H1 (cell line): ENCODE data around the gene ZBTB1. TPM values are rescaled to one million over a fixed set of nuclear protein-coding genes. Genes with fewer than 3 reads are reported as not detected.

ENCODE experiments used
- CTCF ChIA-PET: fragments of 300-600 bp; sonication (Branson Sonifier 250); formaldehyde crosslinking; loops from one replicate; lab custom pipeline; 2021; ENCODE audit not compliant: partially characterized antibody; lab: Charles Lee
- POLR2A ChIA-PET: fragments of 300-600 bp; sonication (Branson Sonifier 250); formaldehyde crosslinking; loops from one replicate; lab custom pipeline; 2021; ENCODE audit warnings: inconsistent platforms; ENCODE audit not compliant: partially characterized antibody; lab: Charles Lee
- DNase-seq, 2 experiments: peaks; one replicate each; pipeline versions ENCODE4 v3.0.0 to v3.0.0-alpha.2; 2010 to 2022; ENCODE audit warnings: low spot score in 2 of 2, low read depth in 1 of 2, mixed read lengths in 1 of 2
- FAIRE-seq: peaks from 2 replicates; lab custom pipeline; 2011; peaks lifted over from hg19 to GRCh38; lab: Jason Lieb, UNC
- H2AFZ ChIP-seq: 2 replicates; pipeline ENCODE4 v1.8.1; 2012; ENCODE audit warnings: low read length, inconsistent platforms
- H2AK5ac ChIP-seq: 2 replicates; pipeline ENCODE4 v1.6.1; 2013; ENCODE audit warnings: low read depth, low read length
- H2BK120ac ChIP-seq: replicated peaks from 2 replicates; pipeline ENCODE3; 2013; ENCODE audit warnings: low read depth, low read length, inconsistent platforms
- H2BK12ac ChIP-seq: 2 replicates; pipeline ENCODE4 v1.6.1; 2013; ENCODE audit warnings: low read depth, low read length
- H2BK15ac ChIP-seq: 2 replicates; pipeline ENCODE4 v1.6.1; 2013; ENCODE audit warnings: low read length
- H2BK20ac ChIP-seq: 2 replicates; pipeline ENCODE4 v1.6.1; 2013; ENCODE audit warnings: low read length
- H2BK5ac ChIP-seq: 2 replicates; pipeline ENCODE4 v1.6.1; 2013; ENCODE audit warnings: low read depth, low read length
- H3K14ac ChIP-seq: 2 replicates; pipeline ENCODE4 v1.6.1; 2013; ENCODE audit warnings: inconsistent platforms; ENCODE audit not compliant: insufficient read length
- H3K18ac ChIP-seq: 2 replicates; pipeline ENCODE4 v1.6.1; 2013; ENCODE audit warnings: low read length; ENCODE audit errors: extremely low read depth
- H3K23ac ChIP-seq: 2 replicates; pipeline ENCODE4 v1.6.1; 2013; ENCODE audit warnings: inconsistent platforms; ENCODE audit not compliant: insufficient read length
- H3K23me2 ChIP-seq: 2 replicates; pipeline ENCODE4 v1.6.1; 2013; ENCODE audit warnings: low read depth, low read length
- H3K27ac ChIP-seq: 2 replicates; pipeline ENCODE4 v1.6.1; 2011; ENCODE audit warnings: low read depth, low read length, inconsistent platforms
- H3K27me3 ChIP-seq, 4 experiments: replicated peaks in 1 of 4; 1 replicate in 1 of 4; 2 replicates in 3 of 4; pipeline versions ENCODE4 v1.6.1 to v1.8.1; 2011 to 2013; ENCODE audit warnings: low read length in 3 of 4, mild to moderate bottlenecking in 3 of 4, inconsistent platforms in 2 of 4, mixed read lengths in 2 of 4, moderate library complexity in 1 of 4; ENCODE audit not compliant: control insufficient read depth in 3 of 4, insufficient read depth in 3 of 4; ENCODE audit errors: extremely low read depth in 1 of 4
- H3K36me3 ChIP-seq, 4 experiments: 2 replicates each; pipeline versions ENCODE4 v1.6.1 to v1.8.1; 2011 to 2013; ENCODE audit warnings: mild to moderate bottlenecking in 4 of 4, low read length in 3 of 4, moderate library complexity in 2 of 4, control low read depth in 1 of 4, inconsistent platforms in 1 of 4; ENCODE audit not compliant: insufficient read depth in 4 of 4, control insufficient read depth in 2 of 4
- H3K4ac ChIP-seq: replicated peaks from 2 replicates; pipeline ENCODE3; 2013; ENCODE audit warnings: low read length, low read depth, mixed read lengths, inconsistent platforms; ENCODE audit not compliant: insufficient read length
- H3K4me1 ChIP-seq, 4 experiments: replicated peaks in 1 of 4; 1 replicate in 1 of 4; 2 replicates in 3 of 4; pipeline versions ENCODE4 v1.6.1 to v1.8.1; 2011 to 2013; ENCODE audit warnings: low read length in 3 of 4, inconsistent platforms in 2 of 4, mixed read lengths in 1 of 4; ENCODE audit not compliant: insufficient read depth in 4 of 4, control insufficient read depth in 3 of 4
- H3K4me2 ChIP-seq, 2 experiments: 2 replicates each; pipeline versions ENCODE4 v1.6.1 to v1.8.1; 2011 to 2013; ENCODE audit warnings: low read depth in 2 of 2, low read length in 2 of 2, control low read depth in 1 of 2, inconsistent platforms in 1 of 2, mild to moderate bottlenecking in 1 of 2; ENCODE audit not compliant: insufficient read depth in 1 of 2
- H3K4me3 ChIP-seq, 4 experiments: fragments of 200-600, 300-600 bp in 1 of 4; sonication (generic), shearing (Covaris generic), sonication (Bioruptor Twin) in 1 of 4; 2 replicates each; pipeline versions ENCODE4 v1.5.1 to v1.8.1; 2011 to 2016; ENCODE audit warnings: low read length in 4 of 4, low read depth in 3 of 4, control low read depth in 2 of 4, inconsistent platforms in 2 of 4, mild to moderate bottlenecking in 2 of 4, mixed read lengths in 1 of 4, moderate library complexity in 1 of 4; ENCODE audit not compliant: insufficient read depth in 2 of 4; ENCODE audit errors: extremely low read depth in 1 of 4
- H3K56ac ChIP-seq: replicated peaks from 2 replicates; pipeline ENCODE3; 2013; ENCODE audit warnings: low read depth, mild to moderate bottlenecking, mixed read lengths, low read length, inconsistent platforms; ENCODE audit not compliant: insufficient read length
- H3K79me1 ChIP-seq: 2 replicates; pipeline ENCODE4 v1.6.1; 2013; ENCODE audit warnings: low read depth, low read length, control low read depth
- H3K79me2 ChIP-seq, 2 experiments: 2 replicates each; pipeline versions ENCODE4 v1.6.1 to v1.8.1; 2012 to 2013; ENCODE audit warnings: low read length in 2 of 2, mild to moderate bottlenecking in 2 of 2, inconsistent platforms in 1 of 2; ENCODE audit not compliant: insufficient read depth in 2 of 2, control insufficient read depth in 1 of 2
- H3K9ac ChIP-seq, 4 experiments: replicated peaks in 1 of 4; 1 replicate in 1 of 4; 2 replicates in 3 of 4; pipeline versions ENCODE4 v1.6.1 to v1.8.1; 2011 to 2013; ENCODE audit warnings: low read depth in 3 of 4, low read length in 3 of 4, control low read depth in 2 of 4, mild to moderate bottlenecking in 2 of 4, moderate library complexity in 2 of 4, inconsistent platforms in 1 of 4; ENCODE audit errors: extremely low read depth in 1 of 4
- H3K9me3 ChIP-seq, 2 experiments: 2 replicates each; pipeline versions ENCODE4 v1.6.1 to v1.8.1; 2012 to 2013; ENCODE audit warnings: mild to moderate bottlenecking in 2 of 2, moderate library complexity in 2 of 2, control low read depth in 1 of 2, inconsistent platforms in 1 of 2, low read depth in 1 of 2, low read length in 1 of 2, mixed read lengths in 1 of 2; ENCODE audit not compliant: insufficient read depth in 2 of 2
- H4K20me1 ChIP-seq, 2 experiments: replicated peaks in 1 of 2; 2 replicates each; pipeline versions ENCODE3 to v1.8.1; 2011 to 2013; ENCODE audit warnings: inconsistent platforms in 2 of 2, low read length in 2 of 2, mild to moderate bottlenecking in 1 of 2; ENCODE audit not compliant: insufficient read depth in 2 of 2, control insufficient read depth in 1 of 2
- H4K5ac ChIP-seq: 2 replicates; pipeline ENCODE4 v1.6.1; 2013; ENCODE audit warnings: low read length, low read depth, mixed read lengths, inconsistent platforms; ENCODE audit not compliant: insufficient read length
- H4K8ac ChIP-seq: 2 replicates; pipeline ENCODE4 v1.8.0; 2013; ENCODE audit warnings: mild to moderate bottlenecking, moderate library complexity, low read length, inconsistent platforms; ENCODE audit not compliant: insufficient read depth; ENCODE audit errors: extremely low read depth
- H4K91ac ChIP-seq: replicated peaks from 2 replicates; pipeline ENCODE3; 2013; ENCODE audit warnings: low read length, mixed read lengths, inconsistent platforms; ENCODE audit not compliant: insufficient read length
- CREB1 ChIP-seq: IDR thresholded peaks from 2 replicates; pipeline ENCODE4 v1.6.1; 2012; ENCODE audit warnings: inconsistent platforms
- JUND ChIP-seq: IDR thresholded peaks from 2 replicates; pipeline ENCODE4 v1.6.1; 2011; ENCODE audit warnings: mild to moderate bottlenecking, improper control_type of control experiment, low read length
- KDM4A ChIP-seq: IDR thresholded peaks from one replicate; pipeline ENCODE4 v1.7.1; 2012; ENCODE audit warnings: low read depth, mild to moderate bottlenecking, moderate library complexity, low read length, inconsistent platforms; ENCODE audit not compliant: severe bottlenecking
- POLR2A ChIP-seq, 2 experiments: IDR thresholded peaks; 1 replicate in 1 of 2; 2 replicates in 1 of 2; pipeline ENCODE4 v1.6.1; 2011; ENCODE audit warnings: low read depth in 2 of 2, low read length in 2 of 2, mild to moderate bottlenecking in 2 of 2; ENCODE audit errors: control extremely low read depth in 1 of 2
- RAD21 ChIP-seq, 2 experiments: IDR thresholded peaks in 1 of 2; conservative IDR thresholded peaks in 1 of 2; 2 replicates each; pipeline ENCODE4 v1.6.1; 2011; ENCODE audit warnings: low read depth in 2 of 2, low read length in 2 of 2, improper control_type of control experiment in 1 of 2, inconsistent platforms in 1 of 2, mild to moderate bottlenecking in 1 of 2, moderate library complexity in 1 of 2
- RBBP5 ChIP-seq: IDR thresholded peaks from 2 replicates; pipeline ENCODE4 v1.7.1; 2012; ENCODE audit warnings: low read depth, mild to moderate bottlenecking, inconsistent platforms, low read length, moderate library complexity, borderline replicate concordance
- TAF7 ChIP-seq: optimal IDR thresholded peaks from 2 replicates; pipeline ENCODE3; 2011; ENCODE audit warnings: low read depth, mild to moderate bottlenecking, inconsistent platforms, low read length, moderate library complexity, borderline replicate concordance
- WGBS, 2 experiments: shearing (Covaris generic) in 1 of 2; methylation state at CpG; one replicate each; pipeline versions ENCODE4 v1.1.6 to v1.1.7; 2013 to 2015; ENCODE audit warnings: low lambda C conversion rate in 2 of 2, mixed read lengths in 2 of 2, inconsistent platforms in 1 of 2, low coverage in 1 of 2, missing lambda C conversion rate in 1 of 2; ENCODE audit not compliant: insufficient replicate concordance in 2 of 2, insufficient coverage in 1 of 2, insufficient read length in 1 of 2; ENCODE audit errors: extremely low coverage in 1 of 2, missing lambda C conversion rate in 1 of 2; 5-methylcytosine and 5-hydroxymethylcytosine counted together
- polyA plus RNA-seq, 7 experiments: library from polyadenylated mRNA; depleted of rRNA in 3 of 7; stranded (reverse) in 5 of 7; unstranded in 2 of 7; fragments of >200 nt in 5 of 7; fragments of 200-250 nt in 2 of 7; gene quantifications; 1 replicate in 5 of 7; 2 replicates in 1 of 7; 4 replicates in 1 of 7; pipeline versions ENCODE4 v1.2.1 to v1.2.3, GENCODE V29; 2011 to 2013; ENCODE audit warnings: missing spikeins in 2 of 7, mixed read lengths in 2 of 7
- total RNA-seq: library from RNA; stranded (reverse); fragmentation: NEBNext Ultra II Directional; extraction: Animal tissue kit (Norgen Biotek cat#: 25700); gene quantifications from 2 replicates; pipeline ENCODE4 v1.2.1, GENCODE V29; 2021
- TF ChIP-seq, protein P1 (sequence below): IDR thresholded peaks from 2 replicates; pipeline ENCODE4 v1.6.1; 2012; ENCODE audit warnings: inconsistent platforms
- TF ChIP-seq, protein P2 (sequence below): IDR thresholded peaks from 2 replicates; pipeline ENCODE4 v1.6.1; 2012; ENCODE audit warnings: inconsistent platforms

Gene ZBTB1
- total and polyA plus RNA-seq, 2 of the 8 experiments (the other 6 are each of a cell fraction or from before 2014, with no cell fraction given), result 13.6 to 27.5 TPM

DNA sequence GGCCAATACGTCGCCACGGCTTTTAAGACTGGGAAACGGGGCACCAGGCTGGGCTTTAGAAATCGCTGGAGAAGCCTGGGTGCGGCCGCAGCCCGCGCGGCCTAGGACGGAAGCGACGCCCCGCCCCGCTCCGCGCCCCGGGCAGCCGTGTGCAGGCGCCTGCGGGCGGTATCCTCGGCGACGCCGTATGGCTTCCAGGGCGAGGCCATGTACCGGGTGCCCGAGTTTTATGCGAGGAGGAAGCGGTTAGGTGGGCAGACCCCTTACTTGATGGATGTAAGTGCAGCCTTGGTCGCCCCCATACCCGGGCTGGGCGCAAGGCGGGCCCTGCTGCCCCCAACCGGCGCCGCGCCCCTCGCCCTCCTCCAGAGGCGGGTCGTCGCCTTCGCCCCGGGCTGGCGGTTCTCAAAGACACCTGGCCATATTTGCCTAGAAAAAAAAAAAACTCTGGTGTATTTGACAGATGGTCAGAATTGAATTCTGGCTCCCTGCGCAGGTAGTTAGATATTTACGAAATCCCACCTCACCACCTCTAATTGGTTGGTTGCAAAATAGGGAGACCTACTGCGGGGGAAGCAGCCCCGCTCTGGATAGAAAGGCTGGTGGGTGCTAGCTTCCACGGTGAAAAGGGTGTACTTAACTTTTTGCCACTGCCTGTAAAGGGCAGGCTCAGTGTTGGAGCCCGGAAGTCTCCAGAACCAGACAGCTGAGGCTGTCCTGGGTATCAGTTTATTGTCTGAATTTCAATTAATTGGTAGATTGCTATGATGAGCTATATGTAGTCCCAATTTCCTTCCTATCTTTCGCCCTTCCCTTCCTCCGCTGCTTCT, 45.4 kb downstream of the ZBTB1 start, which contains the start of gene PPP1R36:
PPP1R36 (plus strand) TSS at position 171 of the 830 bp plus-strand sequence; CDS start at position 208, 37 bp downstream.
- H4K91ac ChIP-seq, result peak within 1 kb of the TSS; percentile 66
- TF ChIP-seq, protein P1, sequence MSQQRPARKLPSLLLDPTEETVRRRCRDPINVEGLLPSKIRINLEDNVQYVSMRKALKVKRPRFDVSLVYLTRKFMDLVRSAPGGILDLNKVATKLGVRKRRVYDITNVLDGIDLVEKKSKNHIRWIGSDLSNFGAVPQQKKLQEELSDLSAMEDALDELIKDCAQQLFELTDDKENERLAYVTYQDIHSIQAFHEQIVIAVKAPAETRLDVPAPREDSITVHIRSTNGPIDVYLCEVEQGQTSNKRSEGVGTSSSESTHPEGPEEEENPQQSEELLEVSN, result peak; percentile 69
- TF ChIP-seq TAF7, result no peak
- TF ChIP-seq, protein P2, sequence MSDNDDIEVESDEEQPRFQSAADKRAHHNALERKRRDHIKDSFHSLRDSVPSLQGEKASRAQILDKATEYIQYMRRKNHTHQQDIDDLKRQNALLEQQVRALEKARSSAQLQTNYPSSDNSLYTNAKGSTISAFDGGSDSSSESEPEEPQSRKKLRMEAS, result peak; percentile 71
- no peak for TF ChIP-seq CREB1
- TF ChIP-seq RBBP5, result peak; percentile 90; the same call in 1 of the 2 replicates
- TF ChIP-seq KDM4A, result peak; percentile 95
- TF ChIP-seq POLR2A (IDR thresholded peaks at IDR 0.05; ENCODE audit: control extremely low read depth in 1 of 2, low read depth in 2 of 2, low read length in 2 of 2), result peak in 1 of 2 experiments; percentile 39; a peak in 1 of 3 replicates
- no peak for TF ChIP-seq JUND
- TF ChIP-seq RAD21 (IDR thresholded peaks at IDR 0.05 in 1 of 2, conservative IDR thresholded peaks at IDR 0.05 in 1 of 2; ENCODE audit: low read depth in 2 of 2, low read length in 2 of 2), result 0 out of 4 replicates have a peak, but pooled peaks of 1 of the 2 experiments have one; percentile 1

More for the DNA sequence above, 45.4 kb downstream of the ZBTB1 start, which contains the start of gene PPP1R36:
- Histone ChIP-seq H3K4me1 (peaks cover 0 to 10% (median 4%) of the 10 kb centered on the region in 4 experiments; a peak in 6 of 7 replicates), H3K79me1 (no peaks in the 10 kb centered on the region; the same call in 1 of the 2 replicates), H3K4ac (peak within 1 kb of the TSS; percentile 71), H3K36me3 (no peaks in the 10 kb centered on the region), H2BK15ac (peak within 1 kb of the TSS; percentile 77; the same call in 1 of the 2 replicates), H2AFZ (peak within 1 kb of the TSS; percentile 77), H2BK120ac (no peak within 1 kb of the TSS), H3K23me2 (peaks cover 4% of the 10 kb centered on the region; the same call in 1 of the 2 replicates), H4K20me1 (no peaks in the 10 kb centered on the region), H3K4me2 (peak within 1 kb of the TSS; percentile 83 to 99), H3K4me3 (peak within 1 kb of the TSS; percentile 35 to 64 (median 46); a peak in 7 of 8 replicates), H3K27me3 (peaks cover 1 to 10% (median 7%) of the 10 kb centered on the region in 4 experiments; a peak in 6 of 7 replicates), H3K18ac (peak within 1 kb of the TSS; percentile 82; the same call in 1 of the 2 replicates), H2BK20ac (peak within 1 kb of the TSS; percentile 50; the same call in 1 of the 2 replicates), H2BK12ac (peak within 1 kb of the TSS; percentile 69), H2AK5ac (no peak within 1 kb of the TSS), H4K8ac (peak within 1 kb of the TSS; percentile 91), H3K23ac (no peak within 1 kb of the TSS), H3K27ac (no peak within 1 kb of the TSS), H2BK5ac (no peak within 1 kb of the TSS; the same call in 1 of the 2 replicates), H3K14ac (no peak within 1 kb of the TSS), H4K5ac (peak within 1 kb of the TSS; percentile 38), H3K56ac (peak within 1 kb of the TSS; percentile 60), H3K9me3 (no peaks in the 10 kb centered on the region), H3K9ac (peak within 1 kb of the TSS in 1 of 4 experiments; percentile 6; a peak in 1 of 7 replicates), H3K79me2 (0 out of 4 replicates have a peak, but pooled peaks cover 0 to 3% of the 10 kb centered on the region in 2 experiments)
- FAIRE-seq, result no peak
- ChIA-PET POLR2A (interaction anchor here (0.7 to 1.9 kb wide), 5 partner anchors 8 to 154 kb away, joined by 3 to 9 read pairs (median 6); partner anchors contain the start of genes HSPA2, PLEKHG3 and ZBTB1), CTCF (interaction anchor here (0.6 to 2.7 kb wide), 7 partner anchors 11 to 327 kb away, joined by 3 to 14 read pairs (median 4); no protein-coding TSS in a partner anchor)
- peak in 1 of 2 experiments; percentile 74 for DNase-seq
- 6% methylated on average over 53 of the region's 54 CpGs; no CpG with 5 or more reads in 1 of the 2 experiments for WGBS, 2 experiments
